Nephron progenitor cell (in vitro differentiated cells): ENCODE results near the gene SLC25A21.

Experiments
- DNase-seq: peaks from one replicate; pipeline ENCODE4 v3.0.0; 2021
- H3K27ac Mint-ChIP-seq: 2 replicates; pipeline ENCODE4 v1.8.0; 2021; ENCODE audit warnings: mild to moderate bottlenecking, moderate library complexity, mixed read lengths
- H3K27me3 Mint-ChIP-seq: 2 replicates; pipeline ENCODE4 v1.8.0; 2021; ENCODE audit warnings: mild to moderate bottlenecking, low read depth, mixed read lengths; ENCODE audit not compliant: poor library complexity
- H3K36me3 Mint-ChIP-seq: 2 replicates; pipeline ENCODE4 v1.8.0; 2021; ENCODE audit warnings: low read depth, mixed read lengths
- H3K4me1 Mint-ChIP-seq: 2 replicates; pipeline ENCODE4 v1.8.0; 2021; ENCODE audit warnings: mixed read lengths
- H3K4me3 Mint-ChIP-seq: 2 replicates; pipeline ENCODE4 v1.8.0; 2021; ENCODE audit warnings: mild to moderate bottlenecking, moderate library complexity, mixed read lengths
- H3K9me3 Mint-ChIP-seq: 2 replicates; pipeline ENCODE4 v1.8.0; 2021; ENCODE audit warnings: mild to moderate bottlenecking, moderate library complexity, mixed read lengths
- CTCF ChIP-seq: fragments of 200-600 bp; sonication (generic); IDR thresholded peaks from 2 replicates; pipeline ENCODE4 v1.5.0; 2021; ENCODE audit warnings: antibody characterized with exemption

Gene SLC25A21

GRCh38 chr14:36726128-36726527, 446.3 kb downstream of the SLC25A21 start:
- Mint-ChIP-seq H3K27ac (no peak overlapping the region), H3K36me3 (no peaks in the 10 kb centered on the region), H3K27me3 (peaks cover 6% of the 10 kb centered on the region), H3K9me3 (no peaks in the 10 kb centered on the region), H3K4me1 (peaks cover 19% of the 10 kb centered on the region), H3K4me3 (no peak overlapping the region)
- no peak for DNase-seq
- no peak for TF ChIP-seq CTCF

DNA sequence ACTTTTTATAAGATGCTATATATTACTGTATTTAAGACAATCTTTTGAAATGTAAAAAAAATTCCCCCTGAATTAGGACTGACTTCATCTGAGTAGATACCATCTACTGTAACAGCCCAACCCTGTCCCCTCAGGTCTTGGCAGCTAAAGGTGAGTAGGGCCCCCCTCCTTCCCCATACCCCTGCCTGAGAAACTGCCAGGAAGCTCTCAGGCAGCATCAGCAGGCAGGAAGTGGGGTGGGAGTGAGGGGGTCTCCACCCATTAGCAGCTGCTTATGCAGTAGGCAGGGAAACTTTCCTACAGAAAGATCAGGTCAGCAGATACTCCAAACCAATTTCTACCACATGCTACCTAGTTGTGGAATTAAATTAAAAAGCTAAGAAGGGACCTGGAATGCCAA, 448.2 kb downstream of the SLC25A21 start:
- TF ChIP-seq CTCF, result no peak
- no peak for DNase-seq
- Mint-ChIP-seq H3K9me3 (no peaks in the 10 kb centered on the region), H3K27ac (peak overlapping the region; percentile 19), H3K27me3 (peaks cover 6% of the 10 kb centered on the region), H3K4me1 (peaks cover 19% of the 10 kb centered on the region), H3K4me3 (no peak overlapping the region), H3K36me3 (no peaks in the 10 kb centered on the region)

DNA sequence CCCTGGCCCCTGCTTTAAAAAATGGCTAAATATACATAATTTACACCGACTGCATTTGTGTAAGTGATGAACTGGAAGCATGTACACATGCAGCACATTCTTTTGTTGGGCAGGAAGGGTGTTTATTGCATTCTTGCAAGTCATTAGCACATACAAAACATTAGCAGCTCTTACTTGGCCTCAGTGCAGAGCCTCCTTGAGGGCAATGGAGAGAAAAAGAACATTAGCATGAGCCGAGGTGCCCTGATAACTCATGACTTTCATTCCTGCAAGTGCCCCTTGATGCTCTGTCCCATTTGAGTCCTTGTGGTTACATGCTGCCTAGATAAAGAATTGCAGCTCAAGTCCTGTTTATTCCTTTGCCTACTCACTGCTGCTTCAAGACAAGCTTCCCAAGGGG, 448.9 kb downstream of the SLC25A21 start:
- Mint-ChIP-seq H3K27ac (no peak overlapping the region), H3K4me3 (no peak overlapping the region), H3K4me1 (peaks cover 19% of the 10 kb centered on the region), H3K27me3 (peaks cover 6% of the 10 kb centered on the region), H3K9me3 (no peaks in the 10 kb centered on the region), H3K36me3 (no peaks in the 10 kb centered on the region)
- DNase-seq, result no peak
- TF ChIP-seq CTCF, result no peak

GRCh38 chr14:36721877-36722276, 450.5 kb downstream of the SLC25A21 start:
- H3K27ac Mint-ChIP-seq, result no peak overlapping the region
- H3K27me3 Mint-ChIP-seq, result peaks cover 12% of the 10 kb centered on the region
- DNase-seq, result no peak
- H3K36me3 Mint-ChIP-seq, result no peaks in the 10 kb centered on the region
- TF ChIP-seq CTCF, result no peak
- H3K4me3 Mint-ChIP-seq, result no peak overlapping the region
- H3K4me1 Mint-ChIP-seq, result peaks cover 14% of the 10 kb centered on the region
- H3K9me3 Mint-ChIP-seq, result no peaks in the 10 kb centered on the region

DNA sequence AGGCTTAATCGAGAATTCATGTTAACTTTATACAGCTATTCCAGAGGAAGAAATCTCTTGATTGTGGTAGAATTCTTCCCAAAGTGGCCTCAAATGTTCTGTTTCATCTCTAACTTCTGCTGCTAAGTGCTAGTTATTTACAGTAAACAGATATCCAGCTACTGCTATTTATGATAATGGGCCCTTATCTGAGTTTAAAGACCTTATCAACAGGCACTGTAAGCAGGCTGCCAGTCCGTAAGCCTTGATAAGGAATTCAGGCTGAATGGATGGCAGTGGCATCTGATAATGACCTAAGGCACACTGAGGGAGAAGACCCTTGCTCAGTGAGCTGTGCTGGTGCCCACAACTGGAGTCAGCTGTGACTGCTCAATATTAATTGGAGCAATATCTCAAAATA, 451.7 kb downstream of the SLC25A21 start:
- Mint-ChIP-seq H3K27me3 (peaks cover 8% of the 10 kb centered on the region), H3K4me3 (no peak overlapping the region), H3K36me3 (no peaks in the 10 kb centered on the region), H3K4me1 (peaks cover 9% of the 10 kb centered on the region), H3K27ac (no peak overlapping the region), H3K9me3 (no peaks in the 10 kb centered on the region)
- no peak for DNase-seq
- TF ChIP-seq CTCF, result no peak

DNA sequence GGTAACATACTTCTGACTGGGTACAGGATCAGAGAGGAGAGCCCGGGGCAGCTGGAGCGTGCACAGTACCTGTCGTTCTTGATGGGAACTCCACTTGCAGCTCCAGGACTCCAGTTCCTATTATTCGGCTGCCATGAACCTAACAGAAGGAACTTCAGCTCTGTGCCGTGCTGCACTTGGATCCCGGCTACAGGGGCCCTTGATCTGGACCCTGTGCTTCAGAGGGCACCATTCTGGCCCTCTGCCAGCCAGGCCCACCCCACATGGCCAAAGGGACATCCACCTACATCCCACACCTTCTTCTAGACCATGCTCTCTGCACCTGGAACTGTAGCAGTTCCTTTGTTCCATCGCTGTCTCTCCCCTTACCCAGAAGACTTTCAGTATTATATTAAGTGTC, 452.6 kb downstream of the SLC25A21 start:
- DNase-seq, result no peak
- no peak for TF ChIP-seq CTCF
- peaks cover 8% of the 10 kb centered on the region for H3K27me3 Mint-ChIP-seq
- H3K36me3 Mint-ChIP-seq, result no peaks in the 10 kb centered on the region
- H3K9me3 Mint-ChIP-seq, result no peaks in the 10 kb centered on the region
- H3K4me1 Mint-ChIP-seq, result peaks cover 9% of the 10 kb centered on the region
- H3K27ac Mint-ChIP-seq, result no peak overlapping the region
- no peak overlapping the region for H3K4me3 Mint-ChIP-seq
